ENCODE results near the gene TMEM132D.
"Not testable (repeated sequence)": the region's sequence is repeated elsewhere in the genome, so short reads cannot be mapped to it uniquely, and the experiment has no call there.

TMEM132D gene

DNA sequence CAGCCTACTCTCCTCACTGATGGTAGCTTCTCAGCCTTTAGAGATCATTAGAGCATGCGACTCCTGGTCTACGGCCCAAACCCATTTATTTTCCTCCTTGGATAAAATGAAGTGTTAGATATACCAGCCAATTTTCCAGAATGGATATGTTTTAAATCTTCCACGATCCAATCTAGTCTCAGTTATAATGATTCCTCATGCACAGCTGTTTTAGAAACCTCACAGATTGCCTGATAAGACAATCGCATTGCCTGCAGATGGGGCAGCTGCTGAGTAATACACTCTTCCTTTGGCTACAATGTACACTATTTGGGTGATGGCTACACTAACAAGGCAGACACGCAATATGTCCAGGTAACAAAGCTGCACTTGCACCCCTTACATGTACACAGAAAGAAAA is 823.4 kb downstream of the TMEM132D start:
- no peak for DNase-seq

DNA sequence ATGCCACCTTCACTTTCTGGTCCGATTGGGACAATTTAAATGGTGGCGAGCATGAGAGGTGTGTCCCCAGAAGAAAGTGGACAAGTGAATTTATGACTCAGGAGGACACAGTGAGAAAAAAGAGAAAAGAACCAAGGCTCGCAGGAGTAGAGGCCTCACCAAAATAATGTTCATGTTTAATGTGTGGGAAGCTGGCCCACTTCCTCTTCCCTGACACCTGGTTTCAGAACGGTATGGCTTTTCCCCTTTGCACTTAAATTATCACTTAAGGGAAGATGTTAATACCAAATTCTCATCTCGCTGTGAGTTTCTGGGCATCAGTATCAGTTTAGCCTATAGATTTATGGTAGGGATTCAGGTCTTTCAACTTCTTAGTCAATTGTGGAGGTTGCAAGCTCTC is 824.1 kb downstream of the TMEM132D start:
- DNase-seq = no peak

DNA sequence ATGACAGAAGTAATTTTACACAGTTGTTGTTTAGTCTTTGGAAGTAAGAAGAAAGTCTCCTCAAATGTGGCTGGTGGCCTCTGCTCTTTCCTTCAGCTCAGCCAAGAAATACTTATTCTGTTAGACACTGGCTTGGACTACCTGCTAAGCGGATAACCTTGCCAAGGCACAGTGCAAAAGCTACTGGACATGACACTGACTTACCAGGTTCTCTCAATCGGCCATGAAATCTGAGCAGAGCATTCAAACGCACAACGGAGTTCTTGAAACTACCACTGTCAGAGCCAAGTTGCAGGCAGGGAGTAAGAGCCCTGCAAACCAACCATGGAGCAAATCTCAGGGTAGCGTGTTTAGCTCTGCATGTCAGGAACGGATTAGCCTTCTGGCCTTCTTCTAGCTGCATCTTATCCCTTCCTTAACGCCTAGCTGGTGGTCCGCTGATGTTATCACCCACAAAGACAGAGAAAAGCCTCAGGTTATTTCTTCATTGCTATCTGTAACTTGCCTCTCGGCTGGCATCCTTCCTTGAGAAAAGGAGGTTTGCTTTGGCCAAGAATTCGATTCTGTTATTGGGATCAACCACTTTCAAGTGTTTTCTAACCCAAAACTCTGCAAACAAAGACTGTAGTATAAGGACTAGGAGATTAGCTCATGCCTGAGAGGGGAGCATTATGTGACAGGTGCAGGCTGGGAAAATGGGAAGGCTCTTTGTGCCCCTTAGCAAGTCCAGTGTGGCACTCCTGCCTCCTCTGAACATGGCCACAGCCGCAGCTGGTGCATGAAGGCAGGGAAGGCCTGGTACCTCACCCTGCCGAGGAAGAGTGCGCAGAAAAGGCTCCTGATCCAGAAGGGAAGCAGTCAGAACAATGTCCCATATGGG is 827.1 kb downstream of the TMEM132D start:
- no peak for DNase-seq

DNA sequence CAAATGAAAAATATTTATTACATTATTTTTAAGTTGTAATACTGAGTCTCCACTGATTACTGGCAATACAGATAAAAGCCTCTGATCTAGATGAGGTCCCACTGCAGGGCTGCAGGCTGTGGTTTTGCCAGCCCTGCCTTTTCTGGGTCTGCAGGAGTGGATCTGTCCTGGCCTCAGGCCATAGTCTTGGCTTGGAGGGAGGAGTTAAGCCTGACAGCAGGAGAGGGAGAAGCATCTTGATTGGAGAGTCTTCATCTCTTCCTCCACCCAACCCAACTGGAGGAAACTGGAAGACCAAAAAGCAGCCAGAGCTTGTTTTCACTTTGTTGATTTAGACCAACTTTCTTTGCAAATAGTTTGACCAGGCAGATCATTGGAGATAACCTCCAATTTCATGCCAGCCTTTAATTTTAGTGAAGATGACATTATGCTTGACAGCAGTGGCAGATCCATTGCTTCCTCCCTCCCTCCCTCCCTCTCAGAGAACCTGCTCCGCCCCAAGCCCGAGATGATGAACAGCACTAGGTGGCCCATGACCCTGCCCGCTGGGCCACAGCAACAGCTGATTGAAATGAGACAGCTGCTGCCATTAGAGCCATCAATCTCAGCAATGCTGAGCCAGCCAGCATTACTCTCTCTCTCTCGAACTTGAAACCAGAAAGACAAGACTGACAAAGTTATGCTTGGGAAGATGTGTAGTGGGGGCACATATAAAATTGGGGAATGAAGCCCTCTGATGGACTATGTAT is 828.2 kb downstream of the TMEM132D start:
- DNase-seq = no peak

DNA sequence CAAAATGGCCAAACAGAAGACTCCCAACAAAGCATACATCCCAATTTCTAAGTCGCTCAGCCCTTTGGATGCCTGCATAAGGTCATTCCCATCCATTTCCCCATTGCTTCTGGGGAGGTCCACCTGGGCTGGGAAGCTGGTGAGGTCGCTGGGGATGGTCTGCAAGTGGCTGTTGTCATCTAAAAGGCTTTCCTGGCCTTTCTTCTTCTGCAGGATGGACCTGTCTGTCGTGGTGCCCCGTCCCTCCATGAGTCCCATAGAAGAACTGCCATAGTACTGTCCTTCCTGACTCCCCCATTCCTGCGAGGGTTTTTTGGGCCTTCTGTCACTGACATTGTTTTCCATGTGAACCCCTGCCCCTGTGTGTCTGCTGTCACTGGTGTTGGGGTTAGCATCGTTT is 829.4 kb downstream of the TMEM132D start:
- no peak for DNase-seq

DNA sequence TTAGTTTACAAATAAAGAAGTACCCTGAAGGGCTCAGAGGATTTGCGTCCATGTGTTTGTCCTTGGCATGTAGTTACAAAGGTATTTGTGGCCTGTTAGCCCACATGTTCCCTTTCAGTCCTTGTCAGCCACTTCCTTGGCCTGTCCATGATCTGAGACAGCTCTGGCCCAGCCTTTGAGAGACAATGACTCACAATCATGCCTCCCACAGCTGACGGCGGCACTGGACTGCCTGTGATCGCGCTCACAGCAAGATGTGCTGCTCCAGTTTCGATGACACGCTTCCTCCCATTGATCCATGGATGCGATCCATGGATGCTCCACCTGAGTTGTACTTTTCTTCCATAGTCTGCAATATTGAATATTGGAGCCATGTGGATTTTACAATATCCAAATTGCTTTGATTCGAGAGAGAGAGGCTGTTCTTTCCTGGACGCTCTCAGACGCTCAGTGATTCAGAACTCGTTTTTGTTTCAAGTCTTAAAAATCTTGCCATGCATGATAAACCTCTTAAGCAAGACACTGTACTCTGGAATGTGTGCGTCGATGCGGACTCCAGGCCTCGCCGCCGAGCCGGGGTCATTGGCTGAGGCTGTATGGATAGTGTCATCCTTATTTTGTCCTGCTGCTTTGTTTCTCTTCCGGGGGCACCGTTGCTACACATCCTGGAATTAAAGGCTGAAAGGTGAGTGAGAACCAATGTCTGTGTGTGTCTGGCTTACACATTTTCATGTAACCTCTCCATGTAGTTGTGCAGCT is 830.5 kb downstream of the TMEM132D start:
- DNase-seq = no peak

DNA sequence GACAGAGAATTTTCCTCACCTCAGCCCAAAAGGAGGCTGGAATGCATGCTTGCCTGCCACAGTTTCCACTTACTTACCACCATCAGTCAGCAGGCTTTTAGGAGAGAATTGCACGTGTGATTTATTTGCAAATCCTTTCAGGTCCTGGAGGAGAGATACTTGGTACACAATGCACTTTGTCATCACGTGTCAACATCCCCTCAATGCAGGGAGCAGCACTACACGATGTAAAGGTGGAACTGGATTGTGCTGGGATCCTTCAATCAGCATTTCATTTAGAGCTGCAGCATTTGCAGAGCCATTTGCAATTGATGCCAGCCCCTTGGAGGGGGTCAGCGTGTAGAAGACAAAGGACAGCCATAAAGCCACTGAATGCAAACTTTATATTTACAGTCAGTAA is 832.5 kb downstream of the TMEM132D start:
- DNase-seq = no peak

DNA sequence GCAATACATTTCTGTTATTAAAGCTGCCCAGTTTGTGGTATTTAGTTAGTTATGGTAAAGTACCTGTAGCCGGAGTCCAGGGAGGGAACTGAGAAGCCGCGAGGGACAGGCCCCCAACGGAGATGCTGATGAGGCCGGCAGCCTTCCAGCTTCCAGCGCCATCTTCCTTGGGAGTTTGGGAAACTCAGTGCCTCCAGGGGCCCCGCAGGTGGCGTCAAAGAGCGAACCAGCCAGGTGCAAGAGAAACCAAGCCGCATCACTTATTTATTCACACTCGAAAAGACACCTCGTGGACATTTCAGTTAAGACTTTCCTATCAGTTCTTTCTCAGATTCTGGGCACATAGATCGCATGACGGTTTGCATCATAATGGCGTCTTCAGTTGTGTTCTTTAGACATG is 833.9 kb downstream of the TMEM132D start:
- no peak for DNase-seq

DNA sequence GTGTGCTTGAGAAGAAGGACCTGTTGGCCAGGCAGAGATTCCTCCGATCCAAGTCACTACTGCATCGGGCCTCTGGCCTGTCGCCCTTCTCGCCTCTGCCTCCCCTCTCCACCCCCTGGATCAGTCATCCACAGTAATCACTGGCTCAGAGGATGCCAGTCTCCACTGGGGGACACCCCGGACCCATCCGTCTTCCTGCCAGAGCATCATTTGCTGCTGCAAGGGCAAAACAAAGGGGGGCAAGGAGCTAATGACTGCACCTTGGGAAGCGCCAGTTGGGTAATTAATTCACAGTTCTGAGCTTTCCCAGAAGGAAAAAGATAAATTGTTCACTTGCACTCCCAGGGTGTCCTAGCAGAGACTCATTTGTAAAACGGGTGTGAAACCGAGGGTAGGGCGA is 835.1 kb downstream of the TMEM132D start:
- DNase-seq = no peak

DNA sequence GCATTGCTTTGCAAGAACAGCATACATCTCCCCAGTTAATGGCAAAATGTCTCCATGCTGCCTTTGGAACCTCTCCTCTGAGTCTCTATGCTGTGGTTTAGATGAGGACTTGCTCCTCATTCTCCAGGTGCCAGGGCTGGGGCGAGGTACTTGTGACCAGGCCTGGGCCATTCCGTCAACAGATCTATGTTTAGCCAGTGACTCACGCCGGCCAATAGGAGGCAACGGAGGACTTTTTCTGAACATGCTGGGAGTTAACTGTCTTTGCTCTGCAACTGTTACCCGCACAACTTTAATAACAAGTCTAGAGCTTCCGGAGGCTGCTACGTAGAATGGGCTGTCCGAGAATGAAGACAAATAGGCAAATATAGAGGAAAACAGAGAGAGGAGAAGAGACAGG is 836.3 kb downstream of the TMEM132D start:
- no peak for DNase-seq

DNA sequence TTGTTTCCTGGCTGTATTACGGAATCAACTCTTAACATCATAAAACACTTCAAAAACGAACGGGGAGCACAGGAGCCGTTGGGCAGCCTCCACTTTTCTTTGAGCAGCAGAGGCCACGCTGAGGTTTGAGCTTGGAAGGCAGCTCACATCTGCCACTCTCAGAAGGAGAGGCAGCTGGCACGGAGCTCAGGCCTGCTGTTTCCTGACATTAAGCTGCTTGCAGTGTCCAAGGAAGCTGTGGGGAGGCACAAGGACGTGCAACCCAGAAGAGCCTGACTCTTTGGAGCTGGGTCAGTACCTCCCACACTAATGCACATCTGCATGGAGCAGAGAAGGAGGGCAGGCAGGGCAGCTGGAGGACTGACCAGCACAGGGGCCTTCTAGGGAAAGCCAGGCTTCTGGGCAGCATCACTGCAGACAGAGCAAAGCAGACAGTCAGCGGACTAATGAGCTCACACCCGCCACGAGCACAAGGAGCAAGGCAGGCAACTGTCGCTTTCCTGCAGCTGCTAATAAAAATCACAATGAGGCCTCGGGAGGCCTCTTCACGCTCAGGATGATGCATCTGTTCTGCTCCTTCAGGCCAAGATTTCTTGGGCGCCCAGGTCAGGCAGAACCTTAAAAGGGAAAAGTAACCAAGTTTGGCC is 839.5 kb downstream of the TMEM132D start:
- no peak for DNase-seq

DNA sequence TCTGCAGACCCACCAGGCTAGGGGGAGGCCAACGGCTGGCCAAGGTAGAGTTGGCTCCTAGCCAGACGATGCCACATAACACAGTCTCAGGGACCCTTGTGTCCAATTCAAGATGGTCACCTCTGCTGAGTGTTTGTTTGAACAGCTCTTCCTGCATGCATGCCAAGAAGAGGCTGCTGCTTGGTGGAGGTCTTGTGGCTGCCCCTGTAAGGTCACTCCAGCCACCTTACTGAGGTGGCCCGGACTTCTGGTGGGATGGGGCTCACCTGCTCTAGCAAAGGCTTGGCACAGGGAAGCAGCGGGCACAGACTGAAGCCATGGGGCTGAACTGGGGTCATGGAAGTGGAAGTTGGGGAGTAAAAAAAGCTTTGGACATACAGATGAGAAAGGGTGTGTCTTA is 840.2 kb downstream of the TMEM132D start:
- no peak for DNase-seq

DNA sequence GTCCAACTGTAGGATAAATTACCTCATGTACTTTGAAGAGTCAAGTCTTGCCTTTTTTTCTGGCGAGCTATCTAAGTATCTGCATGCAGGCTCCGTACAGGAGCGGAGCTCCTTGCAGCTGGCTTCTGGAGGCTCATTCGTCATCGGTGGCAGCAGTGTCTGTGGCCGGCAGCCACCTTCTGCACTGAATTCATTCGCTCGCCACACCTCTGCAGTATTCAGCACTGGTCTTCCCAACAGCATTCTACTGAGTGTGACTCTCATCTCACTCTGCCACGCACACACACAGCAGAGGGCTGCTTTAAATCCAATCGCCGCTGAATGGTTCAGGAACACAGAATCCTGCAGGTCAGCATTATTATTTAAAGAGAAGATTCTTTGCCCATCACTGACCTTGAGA is 850.6 kb downstream of the TMEM132D start:
- no peak for DNase-seq

DNA sequence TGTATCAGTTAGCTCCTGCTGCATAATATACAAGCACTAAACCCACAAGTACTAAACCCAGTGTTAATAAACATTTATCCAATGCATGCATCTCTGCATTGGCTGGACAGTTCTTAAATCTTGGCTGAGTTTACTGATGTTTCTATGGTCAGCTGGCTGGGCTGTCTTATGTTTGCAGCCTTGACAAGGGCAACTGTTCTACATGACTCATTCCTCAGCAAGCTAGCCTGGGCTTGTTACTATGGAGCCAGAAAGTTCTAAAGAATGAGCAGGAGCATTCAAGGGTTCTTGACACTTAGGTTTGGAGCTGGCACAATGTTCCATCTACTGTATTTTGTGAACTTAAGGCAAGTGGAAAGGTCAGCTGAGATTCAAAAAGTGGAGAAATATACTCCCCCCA is 851.5 kb downstream of the TMEM132D start:
- DNase-seq = no peak

DNA sequence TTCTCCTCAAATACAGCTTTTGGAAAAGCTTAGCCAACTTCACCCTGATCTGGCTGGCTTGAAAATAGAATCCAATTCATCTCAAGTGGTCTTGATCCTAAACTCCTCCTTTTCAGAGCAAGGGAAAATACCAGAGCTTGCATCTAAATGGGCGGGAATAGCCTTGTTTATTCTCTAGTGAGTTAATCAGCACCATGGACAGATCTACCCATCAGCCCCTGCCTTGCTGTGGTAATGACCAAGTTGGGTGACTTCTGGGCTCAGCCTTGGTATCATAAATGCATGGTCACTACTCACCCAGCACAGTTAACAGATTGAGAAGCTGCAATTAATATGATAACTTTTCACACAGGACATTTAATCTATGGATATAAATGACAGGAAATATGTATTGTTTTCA is 853.9 kb downstream of the TMEM132D start:
- no peak for DNase-seq

DNA sequence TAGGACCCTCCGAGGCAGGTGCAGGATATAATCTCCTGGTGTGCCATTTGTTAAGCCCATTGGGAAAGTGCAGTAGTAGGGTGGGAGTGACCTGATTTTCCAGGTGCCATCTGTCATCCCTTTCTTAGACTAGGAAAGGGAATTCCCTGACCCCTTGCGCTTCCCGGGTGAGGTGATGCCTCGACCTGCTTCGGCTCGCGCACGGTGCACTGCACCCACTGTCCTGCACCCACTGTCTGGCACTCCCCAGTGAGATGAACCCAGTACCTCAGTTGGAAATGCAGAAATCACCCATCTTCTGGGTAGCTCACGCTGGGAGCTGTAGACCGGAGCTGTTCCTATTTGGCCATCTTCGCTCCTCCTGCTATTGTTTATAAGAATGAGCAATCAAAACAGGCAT is 860.5 kb downstream of the TMEM132D start:
- DNase-seq = not testable (repeated sequence)

DNA sequence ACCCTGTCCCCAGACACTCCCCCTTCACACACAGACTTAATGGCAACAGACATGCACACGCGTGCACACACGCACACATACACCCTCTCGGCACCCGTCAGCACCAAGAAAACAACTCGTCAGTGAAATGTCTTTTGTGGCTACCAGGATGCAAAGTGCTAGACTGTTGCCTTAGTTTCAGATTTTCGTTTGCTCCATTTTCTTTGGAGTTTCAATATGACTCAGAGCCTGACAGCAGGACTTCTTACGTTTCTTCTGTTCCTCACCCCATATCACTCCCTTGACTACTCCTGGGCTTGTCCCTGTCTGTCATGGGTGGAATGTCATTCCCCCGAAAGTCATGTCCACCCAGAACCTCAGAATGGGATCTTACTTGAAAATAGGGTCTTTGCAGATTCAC is 867.7 kb downstream of the TMEM132D start:
- no peak for DNase-seq

DNA sequence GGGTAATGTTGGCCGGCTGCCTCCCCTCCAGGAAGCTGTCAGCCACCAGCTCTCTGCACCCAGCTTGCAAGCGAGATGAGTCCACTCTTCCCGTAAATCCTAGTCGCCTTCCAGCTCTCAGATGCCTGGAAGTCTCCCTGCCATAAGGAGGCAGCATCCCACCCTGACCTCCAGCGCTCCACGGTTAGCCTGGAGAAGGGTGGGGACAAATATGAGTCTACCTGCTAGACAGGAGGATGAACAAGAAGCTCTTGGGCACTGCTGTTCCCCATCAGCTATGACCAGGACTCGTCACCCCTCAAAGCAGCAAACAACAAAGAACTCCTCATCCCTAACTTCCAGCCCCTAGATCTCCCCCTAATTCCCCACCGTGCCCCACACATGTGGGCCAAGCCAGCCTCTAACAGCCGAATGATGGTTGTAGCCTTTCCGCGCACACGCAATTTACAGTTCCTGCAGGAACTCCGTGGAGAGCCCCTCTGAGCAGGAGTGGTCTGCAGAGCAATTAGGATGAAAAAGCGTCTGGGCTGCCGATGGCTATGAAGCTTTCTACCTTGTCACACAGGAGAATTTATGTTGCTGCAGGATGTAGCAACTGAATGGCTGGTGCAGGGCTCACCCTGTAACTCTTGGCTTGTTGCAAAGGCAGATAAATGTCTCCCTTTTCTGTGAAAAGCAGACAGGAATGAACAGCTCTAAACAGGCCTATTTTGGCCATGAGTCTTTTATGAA is 869.1 kb downstream of the TMEM132D start:
- no peak for DNase-seq

DNA sequence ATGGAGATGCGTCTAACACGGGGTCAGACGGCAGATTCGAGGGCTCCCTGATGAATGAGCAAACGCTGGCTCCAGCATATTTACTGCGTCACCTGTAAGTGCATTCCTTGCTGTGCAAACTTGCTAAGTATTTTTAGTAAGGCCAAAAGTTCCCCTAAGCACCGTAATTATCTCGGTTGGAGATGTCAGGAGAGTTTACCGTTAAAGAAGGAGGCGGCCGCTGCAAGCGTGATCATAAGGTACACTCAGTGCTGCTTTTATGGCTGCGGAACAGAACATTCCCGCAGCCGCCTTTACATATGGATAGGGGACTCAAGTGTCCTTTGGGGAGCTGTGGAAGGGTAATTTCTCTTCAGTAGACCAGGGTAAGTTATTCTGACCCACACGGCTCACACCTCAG is 875.0 kb downstream of the TMEM132D start:
- no peak for DNase-seq

DNA sequence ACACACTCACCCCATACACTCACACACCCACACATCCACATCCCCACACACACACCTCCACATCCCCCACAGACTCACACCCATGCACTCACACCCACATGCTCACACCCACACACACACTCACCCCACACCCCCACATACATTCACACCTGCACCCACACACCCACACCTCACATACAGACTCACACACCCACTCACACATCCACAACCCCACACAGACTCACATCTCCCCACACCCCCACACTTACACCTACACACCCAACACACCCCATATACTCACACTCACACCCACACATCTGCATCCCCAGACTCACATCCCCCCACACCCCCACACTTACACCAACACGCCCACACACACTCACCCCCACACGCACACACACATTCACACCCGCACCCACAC is 878.8 kb downstream of the TMEM132D start:
- no peak for DNase-seq

All from CD4-positive, alpha-beta T cell treated with Interleukin-15 for 1 hour (primary cell).